ENCODE data around the gene MIER2.

GRCh38 chr19:362154-362553, 17.6 kb upstream of the MIER2 start:
- TF ChIP-seq POLR2AphosphoS5 (IDR thresholded peaks at IDR 0.05; ENCODE audit: low read depth, low read length) (no peak), FOXM1 (IDR thresholded peaks at IDR 0.05; ENCODE audit: low read depth) (no peak), TEAD4 (IDR thresholded peaks at IDR 0.05; ENCODE audit: borderline replicate concordance, insufficient read depth) (no peak), USF1 (IDR thresholded peaks at IDR 0.05; ENCODE audit: borderline replicate concordance, low read depth) (no peak), MAX (IDR thresholded peaks at IDR 0.05; ENCODE audit: low read depth) (no peak), EZH2phosphoT487 (IDR thresholded peaks at IDR 0.05; ENCODE audit: borderline replicate concordance, low read depth) (no peak), ZBTB33 (IDR thresholded peaks at IDR 0.05; ENCODE audit: borderline replicate concordance, low read depth) (no peak), JUND (IDR thresholded peaks at IDR 0.05) (no peak), YY1 (IDR thresholded peaks at IDR 0.05; ENCODE audit: low read depth) (no peak), EP300 (IDR thresholded peaks at IDR 0.05; ENCODE audit: borderline replicate concordance in 1 of 2, low read depth in 1 of 2, low read length in 1 of 2) (no peak), SIN3A (IDR thresholded peaks at IDR 0.05; ENCODE audit: borderline replicate concordance, low read depth, low read length) (no peak), GABPA (IDR thresholded peaks at IDR 0.05; ENCODE audit: low read depth) (no peak), NFIC (IDR thresholded peaks at IDR 0.05; ENCODE audit: borderline replicate concordance) (no peak)
- TF ChIP-seq, protein P1, sequence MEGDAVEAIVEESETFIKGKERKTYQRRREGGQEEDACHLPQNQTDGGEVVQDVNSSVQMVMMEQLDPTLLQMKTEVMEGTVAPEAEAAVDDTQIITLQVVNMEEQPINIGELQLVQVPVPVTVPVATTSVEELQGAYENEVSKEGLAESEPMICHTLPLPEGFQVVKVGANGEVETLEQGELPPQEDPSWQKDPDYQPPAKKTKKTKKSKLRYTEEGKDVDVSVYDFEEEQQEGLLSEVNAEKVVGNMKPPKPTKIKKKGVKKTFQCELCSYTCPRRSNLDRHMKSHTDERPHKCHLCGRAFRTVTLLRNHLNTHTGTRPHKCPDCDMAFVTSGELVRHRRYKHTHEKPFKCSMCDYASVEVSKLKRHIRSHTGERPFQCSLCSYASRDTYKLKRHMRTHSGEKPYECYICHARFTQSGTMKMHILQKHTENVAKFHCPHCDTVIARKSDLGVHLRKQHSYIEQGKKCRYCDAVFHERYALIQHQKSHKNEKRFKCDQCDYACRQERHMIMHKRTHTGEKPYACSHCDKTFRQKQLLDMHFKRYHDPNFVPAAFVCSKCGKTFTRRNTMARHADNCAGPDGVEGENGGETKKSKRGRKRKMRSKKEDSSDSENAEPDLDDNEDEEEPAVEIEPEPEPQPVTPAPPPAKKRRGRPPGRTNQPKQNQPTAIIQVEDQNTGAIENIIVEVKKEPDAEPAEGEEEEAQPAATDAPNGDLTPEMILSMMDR (IDR thresholded peaks at IDR 0.05) = no peak
